GM15510 (cell line): ENCODE data around the gene TLX1.

Experiments
- POLR2A ChIP-seq: IDR thresholded peaks from 3 replicates; pipeline ENCODE4 v1.6.1; 2011; ENCODE audit warnings: borderline replicate concordance; ENCODE audit not compliant: insufficient read length; ENCODE audit errors: extremely low read depth

TLX1 gene

DNA sequence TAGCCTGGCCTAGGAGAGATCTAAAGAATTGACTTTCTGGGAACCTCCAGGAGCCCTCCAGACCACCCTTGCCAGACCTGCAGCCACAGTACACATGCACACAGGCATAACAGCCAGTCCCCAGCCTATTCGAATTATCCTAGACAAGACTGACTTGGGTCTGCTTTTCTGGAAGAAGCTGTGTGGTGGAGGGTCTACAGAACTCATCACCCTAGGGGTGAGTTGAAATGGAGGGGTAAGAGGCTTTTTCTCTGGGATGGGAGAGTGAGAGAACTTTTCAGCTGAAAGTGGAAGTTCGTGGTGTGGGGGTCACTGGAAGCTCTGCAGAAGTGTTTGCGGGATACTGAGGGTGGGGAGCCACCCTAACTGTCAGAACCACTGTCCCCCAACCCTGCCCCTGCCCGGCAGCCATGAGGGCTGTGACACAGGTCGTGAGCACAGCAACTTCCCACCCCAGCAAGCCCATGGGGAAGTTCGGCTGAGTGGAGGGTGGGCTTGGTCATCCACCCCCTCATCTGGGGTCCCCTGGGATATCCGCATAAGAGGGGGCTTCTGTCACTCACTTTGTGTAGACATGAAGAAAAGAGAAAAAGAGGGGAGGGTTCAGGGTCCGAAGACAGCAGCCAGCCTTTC, 7.8 kb downstream of the TLX1 start:
- no peak for TF ChIP-seq POLR2A

DNA sequence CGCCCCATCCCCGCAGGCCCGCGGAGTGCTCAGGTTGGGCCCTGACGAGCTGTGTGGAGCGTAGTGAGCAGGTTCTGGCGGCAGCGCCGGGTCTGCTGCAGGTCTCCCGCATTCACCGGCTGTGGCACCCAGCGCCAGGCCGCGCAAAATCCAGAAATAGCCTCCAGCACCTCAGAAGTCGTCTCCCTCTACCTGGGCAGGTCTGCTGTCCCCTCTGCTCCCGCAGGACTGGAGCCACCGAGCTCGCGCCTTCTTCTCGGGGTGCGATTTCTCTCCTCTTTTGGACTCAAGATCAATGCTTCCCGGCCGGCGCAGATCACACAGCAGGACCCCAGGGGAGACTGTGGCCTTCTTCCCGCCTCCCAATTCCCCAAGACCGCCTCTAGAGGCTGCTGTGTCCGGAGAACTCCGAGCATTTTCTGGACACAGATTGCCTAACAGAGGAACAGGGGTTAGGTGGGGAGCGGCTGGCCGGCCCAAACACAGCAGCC, 8.4 kb downstream of the TLX1 start:
- TF ChIP-seq POLR2A, result no peak

GRCh38 chr10:101140084-101140949, 9.2 kb downstream of the TLX1 start:
- TF ChIP-seq POLR2A, result no peak

DNA sequence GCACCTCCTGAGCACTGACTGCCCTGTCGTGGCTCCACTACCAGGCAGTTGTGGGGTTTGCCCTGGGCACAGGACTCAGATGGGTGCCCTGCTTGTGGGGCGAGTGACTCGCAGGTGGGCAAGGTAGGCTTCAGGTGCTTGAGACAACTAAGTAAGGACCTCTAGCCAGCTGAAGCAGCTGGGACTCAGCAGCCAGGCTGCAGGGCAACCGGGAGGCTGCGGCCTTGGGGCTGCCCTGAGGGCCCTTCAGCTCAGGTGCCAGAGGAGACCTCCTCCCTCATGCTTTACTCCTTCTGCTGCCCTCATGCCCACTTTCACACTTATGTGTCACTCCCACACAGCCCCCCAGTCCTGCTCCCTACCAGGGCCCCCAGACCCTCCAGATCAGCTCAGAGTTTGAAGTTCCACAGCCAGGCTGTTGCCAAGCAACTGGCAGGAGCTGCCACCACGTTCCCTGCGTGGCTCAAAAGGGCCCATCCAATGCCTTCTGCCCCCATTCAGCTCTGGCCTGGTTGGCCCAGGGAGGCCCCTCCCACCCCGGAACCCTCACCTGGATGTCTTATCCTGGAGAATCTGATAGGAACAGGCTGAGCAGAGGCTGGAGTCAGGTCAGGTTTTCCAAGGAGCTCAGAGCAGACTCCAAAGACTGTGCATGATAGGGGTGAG, 10.0 kb downstream of the TLX1 start:
- no peak for TF ChIP-seq POLR2A

DNA sequence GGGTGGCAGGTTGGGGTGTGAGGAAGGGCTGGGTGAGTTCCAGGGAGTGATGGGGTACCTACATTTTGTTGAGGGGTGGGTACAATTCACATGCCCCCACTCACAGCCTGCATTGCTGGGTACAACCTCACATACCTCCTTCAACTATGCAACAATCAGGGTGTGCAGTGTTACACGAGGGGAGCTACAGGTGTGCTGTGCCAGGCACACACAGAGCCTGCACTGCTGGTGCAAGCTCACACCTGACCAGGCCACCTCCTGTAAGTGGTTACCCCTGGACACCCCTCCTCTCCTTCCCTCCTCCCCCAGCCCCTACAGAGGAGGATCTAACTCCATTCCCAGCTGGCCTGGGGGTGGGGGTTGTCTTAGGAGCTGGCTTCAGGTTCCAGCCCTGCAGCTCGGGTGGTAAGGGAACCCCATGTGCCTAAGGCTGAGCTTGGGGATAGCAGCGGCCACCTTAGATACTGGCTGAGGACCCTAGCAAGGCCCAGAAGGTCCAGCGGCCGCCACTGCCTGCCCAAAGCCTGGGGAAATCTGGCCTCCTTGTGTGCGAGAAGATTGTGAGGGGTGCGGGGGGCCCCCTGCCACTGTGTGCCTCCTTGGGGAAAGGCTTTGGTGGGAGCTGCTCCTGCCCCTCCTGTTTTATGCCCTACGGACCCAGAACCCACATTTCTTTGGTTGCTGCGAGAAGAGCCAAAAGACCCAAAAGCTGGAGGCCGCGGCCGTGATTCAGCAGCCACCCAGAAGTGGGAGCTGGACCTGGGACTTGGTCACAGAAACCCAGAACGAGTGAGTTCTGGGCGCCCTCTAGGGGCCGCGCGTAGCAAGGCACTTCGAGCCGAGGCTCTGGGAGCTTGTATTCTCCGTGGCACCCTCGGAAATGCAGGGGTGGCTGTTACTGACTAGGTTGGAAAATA, 10.8 kb downstream of the TLX1 start:
- no peak for TF ChIP-seq POLR2A

GRCh38 chr10:101142533-101143344, 11.6 kb downstream of the TLX1 start:
- no peak for TF ChIP-seq POLR2A

DNA sequence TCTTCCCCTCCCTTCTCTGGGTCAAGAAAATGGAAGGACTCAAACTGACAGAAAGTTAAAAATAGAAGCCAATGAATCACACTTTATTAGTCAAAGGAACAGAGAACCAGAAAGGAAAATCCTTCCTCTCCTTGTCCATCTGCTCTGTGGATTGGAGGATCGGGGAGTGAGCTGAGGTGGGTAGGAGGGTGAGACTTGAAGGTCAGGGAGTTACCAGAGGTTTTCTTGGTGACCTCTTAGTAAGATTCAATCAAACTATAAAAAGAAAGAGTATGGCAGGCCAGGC, 12.2 kb downstream of the TLX1 start:
- TF ChIP-seq POLR2A, result no peak

DNA sequence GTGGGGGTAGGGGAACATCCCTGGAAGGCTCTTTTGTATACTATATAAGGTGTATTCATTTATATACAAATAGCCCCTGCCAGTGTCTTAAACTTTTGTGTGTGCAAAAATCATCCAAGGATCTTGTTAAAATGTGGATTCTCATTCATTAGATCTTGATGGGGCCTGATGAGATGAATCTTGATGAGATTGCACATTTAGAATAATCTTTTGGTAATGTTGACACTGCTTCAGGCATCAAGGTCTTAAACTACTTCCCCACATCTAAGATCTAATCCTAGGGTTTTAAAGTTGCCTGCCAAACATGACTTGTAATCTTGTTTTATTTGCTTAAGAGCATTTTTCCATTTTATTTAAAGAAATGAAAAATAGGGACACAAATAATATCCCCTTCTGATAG, 13.0 kb downstream of the TLX1 start:
- TF ChIP-seq POLR2A, result no peak

DNA sequence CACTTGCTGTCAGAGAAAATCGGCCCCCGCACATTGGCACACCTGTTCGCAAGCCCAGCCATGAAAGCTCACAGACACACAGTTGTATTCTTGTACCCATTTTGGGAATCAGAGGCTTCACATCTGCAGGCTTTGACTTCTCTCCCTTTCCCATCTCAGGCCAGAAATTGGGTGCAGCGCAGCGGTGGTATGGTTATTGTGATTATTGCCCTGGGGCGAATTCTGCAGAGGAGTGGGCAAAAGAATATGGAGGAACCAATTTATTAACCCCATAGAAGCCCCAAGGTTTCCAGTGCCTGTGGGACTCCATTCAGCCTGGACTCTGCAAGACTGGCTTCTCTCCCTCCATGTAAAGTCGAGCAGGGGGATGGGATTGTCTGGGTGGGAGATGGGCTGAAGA, 14.0 kb downstream of the TLX1 start:
- TF ChIP-seq POLR2A, result no peak

GRCh38 chr10:101145750-101146391, 14.8 kb downstream of the TLX1 start:
- TF ChIP-seq POLR2A, result no peak

DNA sequence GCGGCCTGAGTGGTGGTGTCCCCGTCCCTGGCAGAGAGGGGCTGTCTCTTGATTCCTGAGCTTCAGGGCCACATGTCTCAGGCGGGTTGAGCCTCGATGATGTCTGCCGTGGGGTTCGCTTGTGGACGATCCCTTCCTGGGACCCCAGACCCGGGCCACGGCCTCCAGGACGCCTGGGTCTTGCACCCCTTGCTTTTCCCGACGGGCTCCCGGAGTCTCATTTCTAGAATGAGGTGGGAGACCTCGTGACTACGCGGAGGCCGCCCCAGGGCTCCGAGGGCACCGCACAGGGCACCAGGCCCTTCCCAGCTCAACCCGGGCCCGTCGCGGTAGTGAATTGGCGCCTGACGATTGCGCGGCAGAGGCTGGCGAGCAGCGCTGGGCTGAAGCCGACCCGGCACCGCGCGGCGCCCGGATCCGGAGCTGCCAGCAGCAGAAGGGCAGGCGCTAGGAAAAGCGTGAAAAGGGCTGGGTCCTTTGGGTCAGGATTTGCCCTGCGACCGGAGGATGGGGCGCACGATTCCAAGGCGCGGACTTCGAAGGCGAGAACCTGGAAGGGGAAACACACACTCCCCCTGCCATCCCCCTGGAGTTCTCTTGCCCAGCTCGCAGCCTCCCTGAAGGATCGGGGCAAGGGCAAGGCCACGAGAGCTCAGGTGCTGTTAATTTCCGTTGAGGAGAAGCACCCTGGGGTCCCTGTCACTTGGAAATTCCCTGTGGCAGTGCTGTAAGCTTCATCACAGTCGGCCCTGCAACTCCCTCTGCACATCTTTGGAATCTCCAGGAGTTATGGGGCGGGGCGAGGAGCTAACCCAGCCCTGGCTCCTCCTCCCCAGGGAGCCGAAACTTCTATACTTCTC, 15.5 kb downstream of the TLX1 start:
- TF ChIP-seq POLR2A, result no peak

DNA sequence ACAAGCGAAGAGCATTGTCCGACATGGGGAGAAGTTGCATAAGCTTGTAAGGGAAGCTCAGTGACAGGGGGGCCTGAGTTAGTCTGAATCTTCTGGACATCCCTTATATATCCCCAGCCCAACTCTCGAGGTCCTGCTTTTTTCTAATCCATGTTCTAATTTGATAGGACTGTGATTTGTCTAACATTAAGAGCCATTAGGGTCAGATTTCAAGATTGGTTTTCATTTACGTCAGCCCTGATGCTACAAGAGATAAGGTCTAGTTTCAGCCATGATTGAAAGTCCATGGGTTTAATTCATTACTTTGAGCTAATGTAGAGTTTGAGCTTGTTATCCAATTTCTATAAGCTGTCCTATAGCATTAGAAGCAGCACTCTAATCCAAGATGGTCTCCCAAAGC, 20.3 kb downstream of the TLX1 start:
- no peak for TF ChIP-seq POLR2A
